ENCODE data around the gene TCF4.

Gene TCF4

DNA sequence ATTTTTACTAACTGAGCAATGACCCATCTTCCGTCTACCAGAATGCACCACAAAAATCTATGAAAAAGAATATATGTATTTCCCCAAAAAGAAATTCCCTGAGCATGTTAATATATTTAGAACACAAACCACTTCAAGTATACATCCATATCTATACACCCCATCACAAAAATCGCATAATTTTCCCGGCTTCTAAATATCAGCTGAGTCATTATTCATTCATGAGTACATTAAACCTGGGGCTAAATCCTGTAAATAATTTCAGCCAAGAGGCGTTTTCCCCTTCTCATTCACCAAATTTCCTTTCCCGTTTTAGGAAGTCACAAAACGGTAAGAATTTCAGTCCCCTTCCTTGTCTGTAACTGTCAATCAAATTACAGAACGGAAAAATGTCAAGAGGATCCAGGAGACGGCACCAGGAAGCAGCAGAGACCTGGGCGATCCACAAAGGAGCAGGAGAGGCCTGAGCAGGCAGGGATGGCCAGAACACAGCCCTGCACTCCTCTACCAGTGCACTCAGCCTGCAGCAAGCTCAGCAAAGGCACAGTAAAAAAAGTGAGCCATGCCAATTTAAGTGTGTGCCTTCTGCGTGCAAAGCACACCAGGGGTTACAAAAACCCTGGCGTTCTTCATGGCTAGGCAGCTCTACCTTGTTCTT is 300.7 kb downstream of the TCF4 start:
- TF ChIP-seq CTCF (conservative IDR thresholded peaks at IDR 0.05; ENCODE audit: low read length) = no peak
- no peak overlapping the region for H3K4me3 ChIP-seq (ENCODE audit: low read length)
- no peak for DNase-seq (ENCODE audit: low read depth)

DNA sequence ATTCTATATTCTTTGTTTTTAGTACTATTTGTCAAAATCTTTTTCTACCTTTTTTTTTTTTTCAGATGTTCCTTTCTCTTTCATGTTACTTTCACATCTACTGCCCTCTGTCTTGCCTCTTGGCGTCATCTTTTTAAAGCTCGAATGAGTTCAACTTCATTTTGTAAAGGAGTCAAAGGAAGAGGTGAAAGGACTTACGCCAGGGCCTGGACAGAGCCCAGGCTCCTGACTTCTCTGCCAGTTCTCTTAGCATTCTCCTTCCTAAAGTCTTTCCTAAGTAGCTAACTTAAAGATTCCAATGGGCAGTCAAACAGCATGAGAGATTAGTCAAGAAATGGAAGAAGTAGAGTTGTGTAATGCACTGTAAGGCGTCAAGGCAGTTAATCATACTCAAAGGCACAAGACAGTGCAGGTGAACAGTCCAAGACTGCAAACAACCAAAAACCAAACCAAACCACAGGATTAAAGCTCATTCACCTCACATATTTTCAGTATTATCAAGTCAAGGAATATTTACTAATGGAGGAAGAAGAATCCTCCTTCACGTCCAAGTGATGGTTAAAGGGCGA is 301.7 kb downstream of the TCF4 start:
- no peak for DNase-seq (ENCODE audit: low read depth)
- no peak overlapping the region for H3K4me3 ChIP-seq (ENCODE audit: low read length)
- no peak for TF ChIP-seq CTCF (conservative IDR thresholded peaks at IDR 0.05; ENCODE audit: low read length)

GRCh38 chr18:55284614-55285013 is 303.4 kb downstream of the TCF4 start:
- no peak for DNase-seq (ENCODE audit: low read depth)
- TF ChIP-seq CTCF (conservative IDR thresholded peaks at IDR 0.05; ENCODE audit: low read length) = no peak
- H3K4me3 ChIP-seq (ENCODE audit: low read length) = no peak overlapping the region

- DNase-seq (ENCODE audit: low read depth) = no peak
- no peak for TF ChIP-seq CTCF (conservative IDR thresholded peaks at IDR 0.05; ENCODE audit: low read length)
Measured at GRCh38 chr18:55283309-55283708, 304.7 kb downstream of the TCF4 start.

DNA sequence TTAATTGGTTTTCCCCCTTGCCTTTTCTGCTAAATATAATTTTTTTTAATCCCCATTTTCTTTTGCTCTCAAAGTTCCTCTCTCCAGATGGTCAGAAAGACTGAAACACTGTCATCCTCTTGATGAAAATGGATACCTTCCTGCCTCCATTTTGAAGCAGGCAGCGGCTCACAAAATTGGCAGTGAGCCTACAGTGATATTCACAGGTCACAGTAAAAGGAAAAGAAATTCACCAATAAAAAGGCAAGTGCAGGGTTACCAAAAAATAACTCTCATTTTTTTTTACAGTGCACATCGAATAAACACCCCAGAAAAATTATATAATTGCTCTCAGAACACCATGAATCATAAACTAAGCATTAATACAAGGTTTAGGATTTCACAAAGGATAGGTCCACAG is 307.5 kb downstream of the TCF4 start:
- no peak for DNase-seq (ENCODE audit: low read depth)
- TF ChIP-seq CTCF (conservative IDR thresholded peaks at IDR 0.05; ENCODE audit: low read length) = no peak
- H3K4me3 ChIP-seq (ENCODE audit: low read length) = no peak overlapping the region

More at GRCh38 chr18:55283309-55283708, 304.7 kb downstream of the TCF4 start:
- no peak overlapping the region for H3K4me3 ChIP-seq (ENCODE audit: low read length)

DNA sequence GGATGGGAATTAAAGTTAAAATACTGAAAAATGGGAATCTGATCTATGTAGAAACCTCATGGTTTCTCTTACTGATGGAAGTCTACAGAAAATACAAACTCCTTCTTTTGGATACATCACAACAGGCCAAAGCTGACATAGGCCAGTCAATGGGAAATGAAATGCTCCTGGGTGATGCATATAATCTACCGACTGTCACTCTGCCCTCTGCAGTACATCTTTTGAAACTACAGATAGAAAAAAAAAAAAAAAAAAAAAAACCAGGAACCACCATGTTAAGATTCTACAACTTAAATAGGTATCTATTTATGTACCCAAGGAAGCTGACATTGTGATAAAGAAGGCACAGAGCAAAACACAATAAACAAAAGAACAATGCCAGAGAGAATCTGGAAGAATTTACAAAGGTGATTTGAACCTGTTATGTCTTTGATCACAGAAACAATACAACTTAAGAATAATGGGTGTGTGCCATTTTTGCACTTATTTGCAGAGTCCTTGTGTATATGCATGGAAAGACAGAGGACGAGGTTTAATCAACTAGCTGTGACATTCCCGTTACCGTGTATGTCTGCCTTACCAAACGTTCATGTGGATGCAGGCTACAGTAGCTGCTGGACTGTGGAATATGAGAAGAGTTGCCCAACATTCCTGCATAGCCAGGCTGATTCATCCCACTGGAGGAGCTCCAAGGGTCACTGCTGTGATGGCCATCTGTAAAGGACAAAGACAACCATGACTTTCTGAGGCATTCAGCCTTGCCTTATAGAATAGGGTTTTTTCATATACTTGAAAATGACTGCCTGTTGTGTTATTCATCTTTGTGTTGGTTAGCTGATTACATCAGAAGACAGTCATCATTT is 312.7 kb downstream of the TCF4 start:
- peak; percentile 30 for TF ChIP-seq CTCF (conservative IDR thresholded peaks at IDR 0.05; ENCODE audit: low read length)
- DNase-seq (ENCODE audit: low read depth) = peak; percentile 89
- no peak overlapping the region for H3K4me3 ChIP-seq (ENCODE audit: low read length)

Measured in AG10803 (cell line).